HG03139 (cell line): ENCODE data around the gene TRRAP.

Experiments
- ATAC-seq: cut with Tn5 transposase; IDR thresholded peaks from one replicate; pipeline ENCODE4 v1.9.1; 2021; ENCODE audit not compliant: unreplicated experiment

TRRAP gene

GRCh38 chr7:98899816-98900215 is 21.5 kb downstream of the TRRAP start:
- no peak for ATAC-seq

GRCh38 chr7:98900815-98901214 is 22.5 kb downstream of the TRRAP start:
- no peak for ATAC-seq

GRCh38 chr7:98902523-98902922 is 24.2 kb downstream of the TRRAP start:
- no peak for ATAC-seq

GRCh38 chr7:98903246-98903645 is 24.9 kb downstream of the TRRAP start:
- ATAC-seq, result no peak

DNA sequence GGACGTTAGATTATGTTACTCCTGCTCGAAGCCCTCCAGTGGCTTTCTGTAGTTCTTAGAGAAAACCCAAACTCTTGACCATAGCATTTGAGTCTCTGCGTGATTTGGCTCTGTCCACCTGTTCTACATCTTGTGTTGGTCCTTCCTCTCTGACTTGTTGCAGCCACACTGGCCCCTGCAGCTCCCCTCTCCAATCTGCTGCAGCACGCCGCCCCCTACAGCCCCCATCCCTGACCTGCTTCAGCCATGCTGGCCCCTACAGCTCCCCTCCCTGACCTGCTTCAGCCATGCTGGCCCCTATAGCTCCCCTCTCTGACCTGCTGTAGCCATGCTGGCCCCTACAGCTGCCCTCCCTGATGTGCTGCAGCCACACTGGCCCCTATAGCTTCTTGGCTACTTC is 29.2 kb downstream of the TRRAP start:
- no peak for ATAC-seq

DNA sequence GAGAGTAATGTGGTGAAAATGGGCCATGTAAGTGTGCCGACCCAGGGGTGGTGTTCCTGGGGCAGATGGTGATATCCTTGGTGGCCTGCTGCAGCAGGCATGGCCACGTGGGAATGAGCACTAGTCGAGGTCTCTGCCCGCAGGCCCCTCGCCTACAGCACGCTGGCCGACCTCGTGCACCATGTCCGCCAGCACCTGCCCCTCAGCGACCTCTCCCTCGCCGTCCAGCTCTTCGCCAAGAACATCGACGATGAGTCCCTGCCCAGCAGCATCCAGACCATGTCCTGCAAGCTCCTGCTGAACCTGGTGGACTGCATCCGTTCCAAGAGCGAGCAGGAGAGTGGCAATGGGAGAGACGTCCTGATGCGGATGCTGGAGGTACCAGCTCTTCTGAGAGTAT is 30.3 kb downstream of the TRRAP start:
- no peak for ATAC-seq

DNA sequence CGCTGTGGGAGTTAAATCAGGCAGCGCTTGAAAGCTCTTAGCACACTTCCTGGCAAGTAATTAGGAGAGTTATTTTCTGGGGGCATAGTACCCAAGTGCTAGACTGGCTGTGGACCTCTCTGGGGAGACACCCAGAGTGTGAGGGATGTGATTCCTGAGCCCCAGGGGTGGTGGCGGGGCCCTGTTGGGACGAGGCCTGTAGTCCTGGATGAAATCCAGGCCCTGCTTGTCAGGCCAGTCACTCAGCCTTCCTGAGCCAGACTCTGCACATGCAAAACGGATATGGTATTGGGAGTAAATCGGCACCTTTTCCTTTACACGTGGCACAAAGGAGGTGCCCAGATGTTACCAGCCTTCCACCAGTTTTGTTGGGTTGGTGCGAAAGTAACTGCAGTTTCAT is 31.2 kb downstream of the TRRAP start:
- no peak for ATAC-seq

DNA sequence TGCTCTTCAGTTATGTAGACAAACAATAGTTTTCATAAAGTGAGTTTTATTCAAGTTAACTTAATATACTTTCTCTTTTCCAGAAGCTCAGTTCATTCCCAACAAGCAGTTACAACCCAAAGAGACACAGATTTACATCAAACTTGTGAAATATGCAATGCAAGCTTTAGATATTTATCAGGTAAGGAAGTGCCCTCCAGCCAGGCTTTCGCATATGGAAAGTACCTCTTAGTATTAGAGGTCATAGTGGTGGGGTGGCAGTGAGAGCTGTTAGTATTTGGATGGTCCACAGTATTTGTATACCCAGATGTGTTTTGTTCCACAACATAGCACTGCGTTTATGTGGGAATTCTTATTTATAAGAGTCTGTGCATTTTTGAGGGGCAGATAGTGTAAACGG is 32.1 kb downstream of the TRRAP start:
- ATAC-seq, result no peak

DNA sequence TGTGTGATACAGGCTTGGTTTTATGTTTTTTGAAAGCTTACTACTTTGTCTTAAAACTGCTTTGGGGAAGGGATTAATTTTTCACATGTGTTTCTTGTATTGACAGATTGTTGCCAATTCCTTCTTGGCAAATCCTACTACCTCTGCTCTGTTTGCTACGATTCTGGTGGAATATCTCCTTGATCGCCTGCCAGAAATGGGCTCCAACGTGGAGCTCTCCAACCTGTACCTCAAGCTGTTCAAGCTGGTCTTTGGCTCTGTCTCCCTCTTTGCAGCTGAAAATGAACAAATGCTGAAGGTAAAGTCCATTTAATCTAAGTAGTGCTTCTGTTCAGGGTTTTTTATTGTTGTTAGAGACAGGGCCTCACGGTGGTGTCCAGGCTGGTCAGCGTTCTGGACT is 33.6 kb downstream of the TRRAP start:
- no peak for ATAC-seq

- no peak for ATAC-seq
These were observed 34.7 kb downstream of the TRRAP start for GRCh38 chr7:98913026-98913425.

GRCh38 chr7:98913612-98914011 is 35.3 kb downstream of the TRRAP start:
- ATAC-seq, result no peak

DNA sequence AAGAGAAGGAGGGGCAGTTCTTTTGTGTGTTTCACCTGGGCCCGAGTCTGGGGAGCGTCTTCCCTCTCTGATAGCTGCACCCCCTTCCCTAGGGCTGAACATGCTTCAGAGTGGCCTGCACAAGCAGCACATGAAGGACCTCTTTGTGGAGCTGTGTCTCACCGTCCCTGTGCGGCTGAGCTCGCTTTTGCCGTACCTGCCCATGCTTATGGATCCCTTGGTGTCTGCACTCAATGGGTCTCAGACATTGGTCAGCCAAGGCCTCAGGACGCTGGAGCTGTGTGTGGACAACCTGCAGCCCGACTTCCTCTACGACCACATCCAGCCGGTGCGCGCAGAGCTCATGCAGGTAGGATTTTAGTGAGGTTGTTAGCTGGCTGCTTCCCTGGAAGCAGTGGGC is 39.0 kb downstream of the TRRAP start:
- ATAC-seq, result no peak

GRCh38 chr7:98921608-98922372 is 43.5 kb downstream of the TRRAP start:
- ATAC-seq, result no peak

GRCh38 chr7:98922392-98923187 is 44.3 kb downstream of the TRRAP start:
- no peak for ATAC-seq

DNA sequence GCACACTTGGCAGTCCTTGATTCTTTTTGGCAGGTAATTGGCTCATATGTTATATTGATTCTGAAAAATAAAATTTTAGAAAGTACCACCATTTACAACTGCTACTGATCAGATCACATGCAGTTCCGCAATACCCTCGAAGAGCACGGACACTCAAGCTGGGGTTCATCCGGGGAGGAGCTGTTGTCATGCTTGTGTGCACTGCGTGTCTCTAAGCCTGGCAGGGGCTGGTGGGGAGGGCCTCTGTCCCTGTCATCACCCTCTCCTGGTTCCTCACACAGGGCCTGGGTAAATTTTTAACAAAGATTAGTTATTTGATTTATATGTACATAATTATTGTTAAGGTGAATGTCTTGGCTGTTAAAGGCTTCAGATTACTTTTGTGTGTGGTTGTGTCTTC is 45.2 kb downstream of the TRRAP start:
- ATAC-seq, result no peak

DNA sequence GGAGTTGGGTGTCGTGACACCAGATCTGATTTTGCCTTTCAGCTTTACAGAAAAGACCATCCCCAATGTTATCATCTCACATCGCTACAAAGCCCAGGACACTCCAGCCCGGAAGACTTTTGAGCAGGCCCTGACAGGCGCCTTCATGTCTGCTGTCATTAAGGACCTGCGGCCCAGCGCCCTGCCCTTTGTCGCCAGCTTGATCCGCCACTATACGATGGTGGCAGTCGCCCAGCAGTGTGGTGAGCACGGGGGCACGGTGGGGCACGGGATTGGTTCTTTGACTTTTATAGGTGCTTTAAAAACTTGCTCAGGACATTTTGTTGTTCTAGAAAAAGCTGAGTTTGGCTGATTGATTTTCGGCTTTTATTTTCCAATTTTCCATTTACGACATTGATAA is 48.8 kb downstream of the TRRAP start:
- no peak for ATAC-seq

DNA sequence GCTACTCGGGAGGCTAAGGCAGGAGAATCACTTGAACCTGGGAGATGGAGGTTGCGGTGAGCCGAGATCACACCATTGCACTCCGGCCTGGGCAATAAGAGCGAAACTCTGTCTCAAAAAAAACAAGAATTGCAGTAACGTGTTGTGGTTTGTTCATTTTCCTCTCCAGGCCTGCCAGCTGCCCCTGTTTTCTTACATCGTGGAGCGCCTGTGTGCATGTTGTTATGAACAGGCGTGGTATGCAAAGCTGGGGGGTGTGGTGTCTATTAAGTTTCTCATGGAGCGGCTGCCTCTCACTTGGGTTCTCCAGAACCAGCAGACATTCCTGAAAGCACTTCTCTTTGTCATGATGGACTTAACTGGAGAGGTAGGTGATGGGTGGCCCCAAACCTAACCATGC is 52.1 kb downstream of the TRRAP start:
- ATAC-seq, result no peak

GRCh38 chr7:98930921-98931320 is 52.6 kb downstream of the TRRAP start:
- ATAC-seq, result no peak

DNA sequence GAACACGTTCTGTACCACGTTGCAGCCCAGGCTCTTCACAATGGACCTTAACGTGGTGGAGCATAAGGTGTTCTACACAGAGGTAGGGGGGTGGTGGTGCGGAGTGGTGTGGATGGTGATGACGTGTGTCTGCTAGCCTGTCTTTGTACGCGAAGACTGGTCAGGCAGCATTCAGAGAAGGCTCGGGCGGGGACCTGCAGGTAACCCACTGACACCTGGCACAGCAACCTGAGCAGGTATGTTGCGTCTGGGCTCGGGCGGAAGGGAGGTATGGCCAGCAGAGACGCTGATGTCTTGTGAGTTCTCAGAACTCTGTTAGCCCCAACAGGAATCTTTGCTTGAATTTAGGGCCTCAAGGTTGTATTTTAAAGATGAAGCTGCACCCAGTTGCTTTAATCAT is 55.0 kb downstream of the TRRAP start:
- ATAC-seq, result no peak

DNA sequence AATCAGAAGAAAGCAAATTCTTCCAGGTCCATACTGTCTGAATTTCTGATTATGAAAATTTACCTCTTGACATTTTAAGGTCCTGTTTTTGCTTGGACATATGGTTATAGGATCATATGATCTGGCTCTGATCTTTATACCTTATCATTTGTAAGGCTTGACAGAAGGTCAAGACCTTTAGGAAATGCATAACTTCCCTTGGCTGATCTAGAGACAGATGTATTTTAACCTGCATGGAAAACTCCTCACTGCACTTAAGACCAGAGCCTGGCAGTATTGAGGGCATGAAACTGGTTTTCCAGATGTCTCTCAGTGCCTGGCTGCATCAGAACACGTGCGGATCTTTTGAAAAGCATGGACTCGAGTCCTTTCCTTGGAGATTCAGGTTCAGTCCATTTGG is 55.9 kb downstream of the TRRAP start:
- ATAC-seq, result no peak

- ATAC-seq, result no peak
These were observed 57.5 kb downstream of the TRRAP start for GRCh38 chr7:98935811-98936210.

DNA sequence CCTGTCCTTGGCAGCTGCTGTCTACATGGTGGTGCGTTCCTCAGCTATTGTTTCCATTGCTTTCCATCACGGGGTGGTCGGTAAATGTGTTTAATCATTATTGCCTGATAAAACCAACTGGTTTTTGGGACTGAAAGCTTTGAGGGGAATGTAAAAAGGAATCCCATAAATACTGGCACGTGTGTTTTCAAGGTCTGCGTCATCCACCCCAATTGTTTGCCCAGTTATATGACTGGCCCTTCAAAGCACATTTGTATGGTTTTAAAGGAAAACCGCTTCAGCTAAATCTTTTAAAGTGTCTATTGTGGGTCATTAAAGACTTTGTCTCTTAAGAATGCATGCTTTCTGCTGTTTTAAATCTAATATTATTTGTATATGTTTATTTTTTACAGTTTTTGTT is 65.0 kb downstream of the TRRAP start:
- ATAC-seq, result no peak

- ATAC-seq, result no peak
These were observed 66.1 kb downstream of the TRRAP start for GRCh38 chr7:98944386-98944785.
